SHP77 (cell line): ENCODE measurements around the gene DBR1.

Source experiments
- DNase-seq, 2 experiments: peaks; one replicate each; lab custom pipeline; 2025; lab: John Stamatoyannopoulos, UW

The DBR1 gene

DNA sequence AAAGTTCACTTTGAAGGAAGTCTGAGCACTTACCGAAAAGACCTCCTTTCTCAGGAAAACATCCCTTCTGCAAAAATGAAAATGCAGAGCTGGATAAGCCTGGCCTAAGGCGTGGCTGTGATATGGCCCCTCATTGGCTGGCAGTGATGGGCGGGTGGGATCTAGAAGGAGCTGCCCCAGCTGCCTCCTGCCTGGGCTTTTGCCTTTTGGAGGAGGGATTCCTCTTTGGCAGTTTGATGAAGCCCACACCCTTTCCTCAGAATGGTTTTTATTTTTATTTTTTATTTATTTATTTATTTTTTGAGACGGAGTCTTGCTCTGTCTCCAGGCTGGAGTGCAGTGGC is 55.3 kb downstream of the DBR1 start:
- DNase-seq, result peak; percentile 27 to 30

DNA sequence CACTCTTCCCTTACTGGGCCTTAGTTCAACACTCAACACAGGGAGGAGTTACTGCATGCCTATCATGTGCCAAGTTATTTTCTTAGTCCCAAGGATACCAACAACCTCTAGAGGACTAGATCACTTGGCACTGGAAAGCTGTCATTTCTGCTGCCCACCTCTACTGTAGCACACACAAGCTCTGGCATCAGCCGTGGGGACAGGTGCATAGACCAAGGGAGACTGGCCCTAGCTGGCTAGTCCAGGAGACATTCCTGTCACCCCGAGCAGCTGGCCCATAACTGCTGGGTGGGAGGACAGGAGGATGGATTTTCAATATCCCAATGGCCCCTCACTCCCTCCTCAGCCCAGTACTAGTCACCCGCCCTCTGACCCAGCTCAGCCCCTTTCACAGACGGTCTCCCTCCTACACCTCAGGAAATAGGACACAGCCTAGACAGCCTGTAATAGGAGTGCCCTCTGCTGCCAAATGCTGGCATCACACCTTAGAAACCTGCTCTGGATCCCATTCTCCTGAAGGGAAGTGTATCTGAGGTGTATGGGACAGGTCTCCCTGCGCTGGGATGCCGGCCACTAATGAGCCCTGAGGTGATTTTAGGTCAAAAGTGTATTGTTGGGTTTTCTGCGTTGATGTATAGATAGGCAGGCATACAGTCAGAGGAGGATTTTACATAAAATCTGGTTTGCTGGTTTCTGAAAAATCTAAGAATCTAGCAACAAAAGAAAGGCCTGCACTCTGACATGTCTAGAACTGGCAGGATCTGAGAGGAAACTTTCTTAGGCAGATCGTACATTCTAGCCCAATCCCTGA is 55.9 kb downstream of the DBR1 start:
- peak; percentile 67 to 79 for DNase-seq

DNA sequence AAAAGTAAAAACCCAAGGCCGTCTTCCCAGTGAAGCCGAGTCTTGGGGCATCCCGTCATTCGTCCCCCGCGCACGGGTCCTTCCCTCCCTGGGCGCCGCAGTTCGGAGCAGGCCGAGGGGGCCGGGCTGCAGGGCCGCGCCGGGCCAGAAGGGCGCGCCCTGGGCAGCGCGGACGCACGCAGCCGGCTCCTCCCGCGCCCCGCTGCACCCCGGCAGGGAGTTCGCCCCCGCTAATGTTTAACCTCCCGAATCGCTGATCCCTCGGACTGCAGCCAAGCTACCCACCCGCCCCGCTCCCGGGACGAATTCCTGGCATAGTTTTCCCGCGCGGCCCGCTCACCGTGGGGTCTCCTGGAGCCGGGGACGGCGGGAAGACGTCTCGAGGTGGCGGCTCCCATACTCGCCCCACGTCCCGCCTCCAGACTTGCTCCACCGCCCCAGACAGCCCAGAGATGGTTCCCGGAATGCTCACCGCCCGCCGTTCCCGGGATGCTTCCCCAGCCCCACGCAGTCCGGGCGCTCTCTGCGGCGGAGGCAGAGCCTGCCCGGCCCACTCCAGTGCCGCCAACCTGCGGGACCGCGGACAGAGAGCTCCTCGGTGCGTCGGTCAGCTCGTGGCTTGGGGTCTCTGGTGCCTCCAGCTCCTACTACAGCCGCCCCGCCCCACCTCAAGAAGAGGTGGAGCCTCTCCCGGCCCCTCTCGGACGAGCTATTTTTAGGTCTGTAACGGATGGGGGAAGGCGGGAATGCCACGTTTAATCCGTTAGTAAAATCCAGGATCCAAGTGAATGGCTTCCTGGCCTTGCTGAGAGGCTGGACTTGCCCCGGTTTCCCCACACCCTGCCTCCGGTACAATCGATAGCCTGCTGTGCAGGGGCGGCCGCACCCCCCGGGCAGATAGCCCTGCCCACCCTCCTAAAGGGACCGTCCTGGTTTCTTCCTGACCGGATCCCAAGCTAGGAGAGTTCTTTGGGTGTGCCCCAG is 59.4 kb downstream of the DBR1 start, which contains the start of gene DZIP1L:
Gene DZIP1L (minus strand): TSS at position 621 of the 984 bp plus-strand sequence. CDS start 11,637 bp downstream, outside the sequence.
- DNase-seq, result peak; percentile 31 to 76

DNA sequence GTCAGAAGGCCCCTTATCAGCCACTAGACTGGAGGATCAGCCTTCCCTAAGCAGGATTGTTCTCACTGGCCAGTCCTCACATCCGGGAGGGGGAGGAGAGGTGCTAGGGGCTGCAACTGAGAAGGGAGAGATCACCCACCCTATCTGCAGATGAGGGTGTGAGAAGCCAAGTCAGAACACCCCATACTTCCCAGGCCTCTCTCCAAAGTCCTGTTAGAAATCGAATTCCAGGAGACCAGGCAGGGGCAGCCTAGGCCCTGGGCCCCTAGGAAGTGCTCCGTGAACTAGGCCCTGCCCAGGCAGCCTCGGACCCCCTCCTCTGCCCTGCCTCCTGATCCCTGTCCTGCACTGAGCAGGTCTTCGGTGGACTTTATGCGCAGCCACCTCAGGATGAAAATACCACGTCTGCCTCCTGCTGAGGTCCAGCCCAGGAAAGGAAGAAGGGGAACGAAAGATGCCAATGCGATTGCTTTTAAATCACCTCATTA is 60.2 kb downstream of the DBR1 start:
- DNase-seq, result no peak

DNA sequence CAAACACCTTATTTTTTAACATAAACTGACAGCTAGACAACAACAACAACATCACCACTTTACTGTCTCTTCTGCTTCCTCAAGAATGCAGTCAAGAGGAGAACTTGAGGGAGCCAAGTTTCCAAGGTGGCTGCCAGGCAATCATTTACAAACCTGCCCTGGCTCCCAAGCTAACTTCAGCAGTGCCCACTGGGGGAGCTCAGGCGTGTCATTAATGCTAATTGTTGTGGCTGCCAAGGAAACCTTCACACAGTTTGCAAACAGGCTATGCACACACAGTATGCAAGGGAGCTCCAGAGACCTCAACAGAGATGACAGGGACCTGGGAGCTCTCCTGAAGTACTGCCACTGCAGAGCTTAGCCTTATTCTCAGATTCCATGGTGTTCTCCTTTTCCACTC is 61.4 kb downstream of the DBR1 start:
- no peak for DNase-seq

DNA sequence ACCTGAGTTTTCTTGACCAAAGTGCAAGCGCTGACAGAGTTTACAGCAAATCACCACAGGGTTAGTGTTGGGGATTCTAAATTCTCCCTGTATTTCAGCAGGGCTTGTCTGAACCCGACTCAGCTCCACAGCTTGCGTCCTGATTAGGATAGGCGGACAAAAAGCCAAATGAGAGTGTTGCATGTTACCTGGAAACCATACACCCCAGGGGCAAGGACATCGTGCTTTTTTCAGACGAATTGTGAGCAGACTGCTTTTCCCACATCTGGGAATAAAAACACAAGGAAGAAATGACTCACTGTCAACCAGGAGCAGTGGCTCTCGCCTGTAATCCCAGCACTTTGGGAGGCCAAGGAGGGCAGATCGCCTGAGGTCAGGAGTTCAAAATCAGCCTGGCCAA is 62.4 kb downstream of the DBR1 start:
- no peak for DNase-seq
